ENCODE measurements around the gene SPP2. TPM values are rescaled to one million over a fixed set of nuclear protein-coding genes. Genes with fewer than 3 reads are reported as not detected.

SPP2 gene
- total RNA-seq, 1 donor from 2014 or later = not detected

- no peak for DNase-seq
Observed at GRCh38 chr2:234038076-234038802, 12.3 kb upstream of the SPP2 start.

DNA sequence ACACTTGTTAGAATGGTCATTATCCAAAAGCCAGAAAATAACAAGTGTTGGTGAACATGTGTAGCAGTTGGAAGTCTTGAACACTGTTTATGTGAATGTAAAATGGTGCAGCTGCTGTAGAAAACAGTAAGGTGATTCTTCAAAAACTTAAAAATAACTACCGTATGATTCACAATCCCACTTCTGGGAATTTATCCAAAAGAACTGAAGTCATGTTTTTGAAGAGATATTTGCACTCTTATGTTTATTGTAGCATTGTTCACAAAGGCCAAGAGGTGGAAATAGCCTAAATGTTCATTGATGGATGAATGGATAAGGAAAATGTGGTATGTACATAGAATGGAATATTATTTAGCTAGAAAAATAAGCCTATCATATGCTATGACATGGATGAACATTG, 6.3 kb upstream of the SPP2 start:
- DNase-seq = peak; percentile 62

GRCh38 chr2:234046521-234046920, 4.0 kb upstream of the SPP2 start:
- DNase-seq = no peak

DNA sequence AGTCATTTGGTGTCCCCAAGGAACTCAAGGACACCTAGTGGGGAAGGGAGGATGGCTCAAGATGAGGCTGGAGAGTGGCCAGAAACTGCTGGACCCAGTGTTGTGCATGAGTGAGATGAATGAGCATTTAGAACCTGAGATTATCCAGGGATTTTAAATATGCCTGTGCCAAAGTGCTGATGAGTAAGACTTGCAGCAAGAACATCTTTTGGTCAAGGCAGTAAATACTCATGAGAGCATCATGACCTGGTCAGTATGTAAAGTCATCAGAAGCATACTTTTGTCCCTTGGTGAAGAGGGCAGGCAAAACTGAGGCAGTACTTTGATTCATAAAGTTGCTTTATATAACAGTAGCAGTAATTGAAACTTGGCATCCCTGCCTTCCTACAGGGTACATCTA, 3.1 kb upstream of the SPP2 start:
- no peak for DNase-seq

GRCh38 chr2:234048049-234048448, 2.5 kb upstream of the SPP2 start:
- DNase-seq = no peak

DNA sequence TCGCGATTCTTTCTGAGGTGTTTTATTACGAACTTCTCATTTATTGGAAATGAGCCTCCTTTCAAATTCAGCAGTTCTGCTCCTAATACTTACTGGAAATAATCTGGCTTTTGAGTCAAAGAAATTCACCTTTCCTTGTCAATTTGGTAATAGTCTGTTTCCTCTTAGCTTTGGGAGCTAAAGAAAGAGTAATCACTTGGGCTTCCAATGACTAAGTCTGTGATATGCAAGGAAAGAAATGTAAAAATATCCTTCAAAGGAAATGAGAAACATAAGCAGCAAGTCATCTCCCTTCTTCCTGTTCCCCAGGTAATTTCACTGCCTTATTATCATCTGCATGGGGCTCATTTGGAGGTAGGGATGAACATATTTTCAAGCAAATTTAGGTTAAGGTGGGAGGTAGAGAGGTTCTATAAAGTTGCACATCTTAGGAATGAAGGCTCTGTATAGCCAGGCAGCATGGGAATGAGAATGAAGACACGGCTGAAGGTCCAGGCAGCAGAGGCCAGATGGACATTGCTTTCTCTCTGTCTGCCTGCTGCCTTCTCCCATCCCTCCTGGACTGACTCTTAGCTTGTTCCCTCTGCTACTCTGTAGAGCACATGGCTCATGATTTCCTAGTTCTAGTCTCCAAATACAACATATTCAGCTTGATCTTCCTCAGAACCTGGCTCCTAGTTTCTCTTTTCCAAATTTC, 1.0 kb downstream of the SPP2 start:
- no peak for DNase-seq

- DNase-seq = no peak
Observed at GRCh38 chr2:234058881-234059280, 8.4 kb downstream of the SPP2 start.

DNA sequence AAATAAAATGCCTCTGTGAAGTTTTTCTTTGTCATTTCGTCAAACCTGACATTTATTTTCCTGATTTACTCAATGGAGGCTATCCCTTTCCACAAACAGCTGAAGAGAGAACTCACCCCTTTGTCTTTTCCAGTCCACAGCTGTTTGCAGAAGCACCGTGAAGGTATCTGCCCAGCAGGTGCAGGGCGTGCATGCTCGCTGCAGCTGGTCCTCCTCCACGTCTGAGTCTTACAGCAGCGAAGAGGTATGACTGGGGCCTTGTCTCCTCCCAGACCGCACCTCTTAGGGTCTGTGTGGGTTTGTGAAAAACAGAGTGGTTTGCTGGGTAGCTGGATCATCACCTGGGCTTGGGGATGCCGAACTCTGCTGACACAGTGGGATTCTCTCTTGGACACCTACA, 9.7 kb downstream of the SPP2 start:
- no peak for DNase-seq

DNA sequence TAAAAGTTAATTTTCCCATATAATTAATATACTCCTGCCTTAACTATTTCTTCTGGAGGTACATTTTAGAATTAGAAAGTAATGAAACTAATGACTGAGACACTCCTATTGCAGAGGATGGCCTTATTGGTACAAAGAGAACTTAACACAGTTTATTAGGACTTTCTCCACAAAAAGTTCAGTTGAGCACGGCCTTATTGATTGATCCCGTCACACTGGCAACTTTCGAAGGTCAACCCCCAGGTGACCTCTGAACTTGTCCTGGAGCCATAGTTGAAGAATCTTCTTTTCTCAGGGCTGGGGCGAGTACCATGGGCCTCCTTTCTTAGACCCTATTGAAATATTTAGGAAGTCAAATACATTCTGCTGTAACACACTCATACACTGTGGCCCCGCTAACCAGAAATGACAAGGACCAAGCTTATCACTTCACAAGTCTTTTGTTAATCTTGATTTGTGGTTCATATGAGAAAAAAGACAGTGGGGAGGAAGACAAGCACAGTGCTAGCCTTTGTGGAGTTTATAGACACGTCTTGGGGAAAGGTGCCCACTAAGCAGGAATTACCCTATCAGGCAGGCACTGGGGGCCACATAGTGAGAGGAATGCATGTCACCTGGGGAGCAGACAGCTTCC, 11.2 kb downstream of the SPP2 start:
- DNase-seq = no peak

GRCh38 chr2:234066587-234066986, 16.1 kb downstream of the SPP2 start:
- no peak for DNase-seq

- DNase-seq = no peak
Observed at GRCh38 chr2:234071664-234072063, 21.2 kb downstream of the SPP2 start.

GRCh38 chr2:234072454-234072853, 22.0 kb downstream of the SPP2 start:
- no peak for DNase-seq

DNA sequence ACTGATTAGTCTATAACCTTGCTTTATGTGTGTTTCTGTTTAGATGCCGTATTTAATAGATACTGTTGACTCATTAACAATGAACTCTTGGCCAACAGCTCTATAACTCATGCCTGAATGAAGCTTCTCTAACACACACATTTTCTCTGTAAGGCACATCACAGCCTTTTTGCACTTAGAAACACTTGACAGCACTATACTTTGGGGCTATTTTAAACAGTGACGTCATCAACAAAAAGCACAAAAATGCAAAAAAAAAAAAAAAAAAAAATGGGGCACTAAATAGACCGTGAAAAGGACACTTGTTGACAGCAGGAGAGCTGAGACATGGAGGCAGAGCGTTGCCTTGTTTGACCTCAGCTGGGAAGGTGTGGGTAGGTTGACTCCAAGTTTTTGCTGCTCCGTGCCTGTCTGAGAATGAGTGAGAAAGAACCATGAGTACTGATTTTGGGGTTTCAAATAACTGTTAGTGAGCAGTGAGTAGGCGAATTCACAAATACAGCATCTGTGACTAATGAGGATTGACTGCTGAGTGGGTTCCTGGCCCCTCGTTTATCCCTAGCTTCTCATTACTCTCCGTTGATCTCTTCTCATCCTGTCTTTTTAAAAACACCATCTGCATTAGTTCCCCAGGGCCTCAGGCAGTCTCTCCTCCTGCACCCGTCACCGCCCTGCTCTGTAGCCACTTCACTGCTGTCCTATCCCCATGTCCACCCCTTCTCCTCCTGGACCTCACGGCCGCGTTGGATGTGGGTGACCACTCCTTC, 24.4 kb downstream of the SPP2 start:
- DNase-seq = no peak

DNA sequence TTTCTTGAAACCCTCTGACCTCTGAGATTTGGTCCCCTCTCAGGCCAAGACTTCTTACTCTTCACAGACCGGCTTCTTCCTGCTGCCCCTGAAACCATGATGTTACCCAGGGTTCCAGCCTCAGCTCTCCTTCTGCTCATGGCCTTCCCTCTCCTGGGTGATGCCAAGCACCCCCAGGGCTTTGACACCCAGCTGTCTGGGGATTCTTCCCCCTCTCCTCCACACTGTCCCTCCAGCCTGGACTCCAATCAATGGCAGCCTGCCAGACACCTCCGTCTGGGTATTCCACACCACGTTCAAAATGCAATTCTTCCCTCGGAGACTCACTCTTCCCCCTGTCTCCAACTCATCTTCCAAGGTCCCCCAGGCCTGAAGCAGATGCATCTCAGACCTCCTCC, 25.0 kb downstream of the SPP2 start:
- DNase-seq = no peak

DNA sequence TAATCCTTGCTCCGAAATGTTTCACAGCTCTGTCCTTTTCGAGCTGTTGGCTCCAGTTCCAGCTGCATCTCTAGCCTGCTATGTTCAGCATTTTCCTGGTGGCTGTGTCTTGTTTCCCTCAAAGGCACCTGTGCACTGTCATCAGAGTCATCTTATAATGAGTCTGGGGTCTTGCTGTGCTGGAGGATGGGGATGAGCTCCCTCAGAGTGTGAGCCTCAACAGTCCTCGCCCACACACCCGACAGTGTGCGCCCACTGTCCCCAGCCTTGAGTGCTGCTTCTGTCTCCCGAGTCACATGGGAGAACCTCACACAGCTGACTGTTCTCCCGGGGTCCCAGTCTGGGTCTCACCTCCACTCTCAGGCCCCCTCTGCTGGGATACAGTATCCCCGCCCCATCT, 25.4 kb downstream of the SPP2 start:
- DNase-seq = no peak

- DNase-seq = no peak
Observed at GRCh38 chr2:234076451-234076850, 25.9 kb downstream of the SPP2 start.

DNA sequence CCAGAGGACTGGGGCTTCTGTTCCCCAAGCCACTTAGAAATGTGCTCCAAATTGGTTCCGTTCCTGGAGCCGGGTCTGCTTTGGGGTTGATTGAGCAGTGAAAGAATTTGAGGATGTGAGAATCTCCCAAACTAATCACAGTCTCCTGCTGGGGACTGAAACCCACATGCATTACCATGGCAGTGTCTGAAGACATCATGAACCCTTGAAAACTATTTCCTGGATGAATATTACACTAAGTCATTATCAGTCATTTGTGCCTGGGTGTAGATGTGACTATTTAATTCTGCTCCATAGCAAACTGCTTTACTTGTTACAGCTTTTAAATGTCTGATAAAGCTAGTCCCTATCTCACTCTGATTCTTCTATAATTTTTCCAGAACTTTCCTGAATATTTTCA, 27.6 kb downstream of the SPP2 start:
- DNase-seq = no peak

DNA sequence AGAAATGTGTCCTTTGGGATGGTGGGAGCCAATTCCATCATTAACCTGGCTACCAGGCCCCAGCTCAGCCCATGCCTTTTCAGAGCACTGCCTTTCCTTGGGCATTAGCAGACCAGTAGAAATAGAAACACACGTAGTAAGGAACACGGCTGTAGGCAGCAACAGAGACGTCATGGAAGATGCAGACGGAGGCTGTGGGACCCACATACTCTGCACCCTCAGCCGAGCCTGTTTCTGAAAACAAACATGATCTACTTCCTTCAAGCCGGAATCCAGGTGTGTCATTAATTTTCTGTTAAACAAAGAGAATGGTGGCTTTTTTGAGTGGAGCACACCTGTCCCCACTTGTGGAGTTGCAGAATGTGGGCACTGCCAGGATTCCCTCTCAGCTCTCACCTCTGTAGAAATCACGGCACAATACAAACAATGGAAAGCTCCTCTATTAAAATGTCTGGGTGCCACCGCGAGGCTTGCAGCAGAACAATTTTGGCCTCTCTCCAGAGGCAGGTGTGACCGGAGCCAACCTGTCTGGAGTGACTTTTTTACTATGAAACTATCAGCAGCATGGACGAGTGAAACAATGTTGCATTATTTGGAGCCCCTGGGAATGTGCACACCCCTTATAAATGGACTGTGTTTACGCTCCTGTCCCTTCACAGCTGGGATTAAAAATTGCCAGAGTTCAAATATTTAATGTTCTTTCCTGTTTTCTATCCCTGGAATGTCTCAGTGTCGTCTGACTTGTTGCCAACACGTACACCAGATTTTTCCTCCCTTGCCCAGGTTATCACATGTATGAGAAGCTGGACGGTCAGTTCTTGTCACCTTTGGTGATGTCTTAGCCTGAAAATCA, 31.7 kb downstream of the SPP2 start:
- no peak for DNase-seq

- no peak for DNase-seq
Observed at GRCh38 chr2:234083572-234084348, 33.3 kb downstream of the SPP2 start.

DNA sequence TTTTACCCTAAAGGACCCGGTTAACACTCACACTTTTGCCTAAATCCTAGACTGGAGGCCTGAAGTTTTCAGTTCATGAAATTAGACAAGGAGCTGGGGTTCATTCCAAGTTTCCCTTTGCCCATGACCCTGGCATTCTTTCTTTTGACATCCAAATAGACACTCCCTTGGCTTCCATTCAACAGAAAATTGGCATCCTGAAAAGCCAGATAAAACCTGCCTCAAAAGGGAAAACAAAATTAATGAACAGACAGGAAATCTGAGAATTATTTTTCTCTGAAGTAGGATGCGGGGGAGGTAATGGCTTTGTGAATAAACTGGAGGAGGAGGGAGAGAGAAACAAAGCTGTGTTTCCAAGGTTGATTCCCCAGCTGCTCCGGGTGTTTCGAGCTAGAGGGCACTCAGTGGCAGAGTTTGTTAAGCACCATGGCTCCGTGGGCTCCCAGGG, 41.0 kb downstream of the SPP2 start:
- peak; percentile 50 for DNase-seq

DNA sequence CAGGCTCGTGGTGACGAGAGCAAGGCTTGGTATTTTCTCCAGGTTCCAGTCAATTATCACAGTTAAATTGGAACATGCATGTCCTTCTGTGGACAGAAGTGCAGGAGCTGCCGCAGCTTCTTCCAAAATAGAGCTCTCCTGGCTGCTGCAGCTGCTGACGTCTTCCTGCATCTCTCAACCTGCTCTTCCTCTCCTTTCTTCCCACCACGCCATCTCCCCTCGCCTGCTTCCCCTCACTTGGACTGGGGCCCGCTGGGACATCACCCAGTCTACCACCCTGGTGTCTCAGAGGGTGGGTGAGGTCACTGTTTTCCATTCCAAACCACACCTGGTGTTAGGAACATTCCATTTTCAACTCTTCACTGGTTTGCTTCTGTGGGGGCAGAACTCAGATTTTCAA, 41.4 kb downstream of the SPP2 start:
- DNase-seq = no peak

Data from dermis blood vessel endothelial cell (primary cell).